Astrocyte (in vitro differentiated cells and primary cell): Measurements from ENCODE around the gene ZNF761. TPM values are rescaled to one million over a fixed set of nuclear protein-coding genes. Genes with fewer than 3 reads are reported as not detected.
A peak's percentile ranks its signal among the peaks of the same experiment; 100 is the strongest.
"Not testable (repeated sequence)": the region's sequence is repeated elsewhere in the genome, so short reads cannot be mapped to it uniquely, and the experiment has no call there.

Experiments
- DNase-seq: peaks from one replicate; pipeline ENCODE4 v3.0.0-alpha.2; 2010; ENCODE audit warnings: low read depth
- FAIRE-seq: peaks from 2 replicates; lab custom pipeline; 2011; peaks lifted over from hg19 to GRCh38; lab: Jason Lieb, UNC
- H2AFZ ChIP-seq: 2 replicates; pipeline ENCODE4 v1.6.0; 2012; ENCODE audit warnings: low read depth, low read length, inconsistent platforms
- H3K27ac ChIP-seq: 2 replicates; pipeline ENCODE4 v1.5.1; 2011; ENCODE audit warnings: low read depth, low read length, inconsistent platforms
- H3K27me3 ChIP-seq: 2 replicates; pipeline ENCODE4 v1.6.0; 2011; ENCODE audit warnings: low read length, inconsistent platforms; ENCODE audit not compliant: insufficient read depth
- H3K36me3 ChIP-seq: 2 replicates; pipeline ENCODE4 v1.5.1; 2011; ENCODE audit warnings: low read length, inconsistent platforms; ENCODE audit not compliant: insufficient read depth
- H3K4me1 ChIP-seq: 2 replicates; pipeline ENCODE4 v1.5.1; 2011; ENCODE audit warnings: low read length, inconsistent platforms; ENCODE audit not compliant: insufficient read depth
- H3K4me2 ChIP-seq: 2 replicates; pipeline ENCODE4 v1.6.0; 2012; ENCODE audit warnings: low read length, inconsistent platforms
- H3K4me3 ChIP-seq: 2 replicates; pipeline ENCODE4 v1.5.1; 2011; ENCODE audit warnings: low read depth, mild to moderate bottlenecking, low read length, inconsistent platforms; ENCODE audit not compliant: insufficient read depth
- H3K79me2 ChIP-seq: 2 replicates; pipeline ENCODE4 v1.6.0; 2012; ENCODE audit warnings: mild to moderate bottlenecking, low read length, inconsistent platforms; ENCODE audit not compliant: insufficient read depth
- H3K9ac ChIP-seq: 2 replicates; pipeline ENCODE4 v1.6.0; 2012; ENCODE audit warnings: mild to moderate bottlenecking, low read length, inconsistent platforms
- H3K9me3 ChIP-seq: 2 replicates; pipeline ENCODE4 v1.5.1; 2012; ENCODE audit warnings: low read depth, mild to moderate bottlenecking, low read length, inconsistent platforms; ENCODE audit not compliant: insufficient read depth
- H4K20me1 ChIP-seq: 2 replicates; pipeline ENCODE4 v1.6.0; 2012; ENCODE audit warnings: low read length, inconsistent platforms; ENCODE audit not compliant: insufficient read depth
- H3K27ac Mint-ChIP-seq: one replicate; pipeline ENCODE4 v1.8.0; 2021; ENCODE audit warnings: mild to moderate bottlenecking, mixed read lengths; ENCODE audit not compliant: unreplicated experiment
- H3K27me3 Mint-ChIP-seq: one replicate; pipeline ENCODE4 v1.8.0; 2021; ENCODE audit warnings: low read depth, mixed read lengths; ENCODE audit not compliant: unreplicated experiment
- H3K36me3 Mint-ChIP-seq: one replicate; pipeline ENCODE4 v1.8.0; 2021; ENCODE audit warnings: low read depth, mixed read lengths; ENCODE audit not compliant: unreplicated experiment
- H3K4me1 Mint-ChIP-seq: one replicate; pipeline ENCODE4 v1.8.0; 2021; ENCODE audit warnings: low read depth, mixed read lengths; ENCODE audit not compliant: unreplicated experiment
- H3K4me3 Mint-ChIP-seq: one replicate; pipeline ENCODE4 v1.8.0; 2021; ENCODE audit warnings: mild to moderate bottlenecking, moderate library complexity, mixed read lengths; ENCODE audit not compliant: unreplicated experiment
- H3K9me3 Mint-ChIP-seq: one replicate; pipeline ENCODE4 v1.8.0; 2021; ENCODE audit warnings: mild to moderate bottlenecking, mixed read lengths; ENCODE audit not compliant: unreplicated experiment
- CTCF ChIP-seq: IDR thresholded peaks from 2 replicates; pipeline ENCODE4 v1.5.1; 2011; ENCODE audit warnings: low read depth, mild to moderate bottlenecking, inconsistent platforms, low read length, moderate library complexity; ENCODE audit not compliant: insufficient read depth
- EZH2 ChIP-seq: IDR thresholded peaks from 2 replicates; pipeline ENCODE4 v1.6.1; 2012; ENCODE audit warnings: mild to moderate bottlenecking, low read length, inconsistent platforms; ENCODE audit not compliant: insufficient read depth
- total RNA-seq: library from RNA; stranded (reverse); gene quantifications from 2 replicates; pipeline ENCODE4 v1.2.1, GENCODE V29; 2021

ZNF761 gene
- total RNA-seq, 1 donor from 2014 or later: 11.3 TPM

DNA sequence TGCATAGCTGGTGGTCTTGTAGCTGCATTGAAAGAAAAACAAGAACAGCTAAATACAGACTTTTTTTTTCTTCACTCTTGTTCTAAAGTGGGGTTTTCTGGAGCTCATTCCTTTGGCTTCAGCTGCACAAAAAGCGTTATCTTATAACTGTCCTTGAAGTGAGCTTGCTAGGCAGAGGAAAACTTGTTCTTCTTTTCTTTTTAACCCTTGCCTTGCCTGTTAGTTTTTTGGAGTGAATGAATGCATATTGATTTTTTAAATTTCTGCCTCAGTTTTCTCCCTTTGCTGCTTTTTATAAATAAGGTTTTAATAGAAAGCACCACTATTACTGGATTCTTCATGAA, 35.3 kb upstream of the ZNF761 start:
- H3K9me3 Mint-ChIP-seq: peaks cover 11% of the 10 kb centered on the region
- Histone ChIP-seq H3K27me3 (no peaks in the 10 kb centered on the region), H3K36me3 (peaks cover 4% of the 10 kb centered on the region), H2AFZ (no peak overlapping the region), H3K27ac (no peak overlapping the region), H3K9me3 (no peaks in the 10 kb centered on the region), H3K9ac (peak overlapping the region; percentile 86), H3K4me3 (no peak overlapping the region), H3K4me1 (peaks cover 5% of the 10 kb centered on the region), H3K4me2 (peak overlapping the region; percentile 97), H4K20me1 (peaks cover 3% of the 10 kb centered on the region), H3K79me2 (peaks cover 8% of the 10 kb centered on the region)
- DNase-seq (no peak), FAIRE-seq (no peak)
- H3K27ac Mint-ChIP-seq: peak overlapping the region; percentile 34
- H3K4me1 Mint-ChIP-seq: peaks cover 6% of the 10 kb centered on the region
- no peaks in the 10 kb centered on the region for H3K27me3 Mint-ChIP-seq
- peak overlapping the region; percentile 98 for H3K4me3 Mint-ChIP-seq
- TF ChIP-seq CTCF: no peak
- no peak for TF ChIP-seq EZH2
- H3K36me3 Mint-ChIP-seq: peaks cover 20% of the 10 kb centered on the region

GRCh38 chr19:53397918-53398317, 33.9 kb upstream of the ZNF761 start:
- H3K9ac ChIP-seq, H3K4me3 Mint-ChIP-seq, FAIRE-seq, H3K36me3 ChIP-seq, H3K4me3 ChIP-seq, H3K27me3 Mint-ChIP-seq, H3K4me1 ChIP-seq, H2AFZ ChIP-seq, H3K27ac ChIP-seq, H3K27me3 ChIP-seq, H3K79me2 ChIP-seq, H3K27ac Mint-ChIP-seq, H3K4me1 Mint-ChIP-seq, H3K4me2 ChIP-seq, H4K20me1 ChIP-seq, DNase-seq, H3K9me3 ChIP-seq: not testable (repeated sequence)
- peaks cover 32% of the 10 kb centered on the region for H3K36me3 Mint-ChIP-seq
- H3K9me3 Mint-ChIP-seq: peaks cover 18% of the 10 kb centered on the region

- Histone ChIP-seq H2AFZ (no peak overlapping the region), H4K20me1 (no peaks in the 10 kb centered on the region), H3K27ac (no peak overlapping the region), H3K4me1 (no peaks in the 10 kb centered on the region), H3K79me2 (no peaks in the 10 kb centered on the region), H3K36me3 (peaks cover 21% of the 10 kb centered on the region), H3K4me2 (no peak overlapping the region), H3K9me3 (peaks cover 38% of the 10 kb centered on the region), H3K4me3 (no peak overlapping the region), H3K27me3 (no peaks in the 10 kb centered on the region), H3K9ac (no peak overlapping the region)
- TF ChIP-seq CTCF: no peak
- TF ChIP-seq EZH2: no peak
- Mint-ChIP-seq H3K4me3 (no peak overlapping the region), H3K4me1 (no peaks in the 10 kb centered on the region), H3K9me3 (peaks cover 80% of the 10 kb centered on the region), H3K27ac (no peak overlapping the region), H3K36me3 (peaks cover 76% of the 10 kb centered on the region), H3K27me3 (no peaks in the 10 kb centered on the region)
- FAIRE-seq (no peak), DNase-seq (no peak)
These were observed 22.1 kb upstream of the ZNF761 start for GRCh38 chr19:53409505-53410204.

DNA sequence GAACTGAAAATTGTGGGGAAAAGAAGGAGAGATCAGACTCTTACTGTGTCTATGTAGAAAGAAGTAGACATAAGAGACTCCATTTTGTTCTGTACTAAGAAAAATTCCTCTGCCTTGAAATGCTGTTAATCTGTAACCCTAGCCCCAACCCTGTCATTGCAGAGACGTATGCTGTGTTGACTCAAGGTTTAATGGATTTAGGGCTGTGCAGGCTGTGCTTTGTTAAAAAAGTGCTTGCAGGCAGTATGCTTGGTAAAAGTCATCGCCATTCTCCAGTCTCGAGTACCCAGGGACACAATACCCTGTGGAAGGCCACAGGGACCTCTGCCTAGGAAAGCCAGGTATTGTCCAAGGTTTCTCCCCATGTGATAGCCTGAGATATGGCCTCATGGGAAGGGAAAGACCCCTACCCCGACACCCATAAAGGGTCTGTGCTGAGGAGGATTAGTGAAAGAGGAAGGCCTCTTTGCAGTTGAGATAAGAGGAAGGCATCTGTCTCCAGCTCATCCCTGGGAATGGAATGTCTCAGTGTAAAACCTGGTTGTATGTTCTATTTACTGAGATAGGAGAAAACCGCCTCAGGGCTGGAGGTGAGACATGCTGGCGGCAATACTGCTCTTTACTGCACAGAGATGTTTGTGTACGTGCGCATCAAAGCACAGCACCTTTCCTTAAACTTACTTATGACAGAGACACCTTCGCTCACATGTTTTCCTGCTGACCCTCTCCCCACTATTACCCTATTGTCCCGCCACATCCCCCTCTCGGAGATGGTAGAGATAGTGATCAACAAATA, 11.1 kb upstream of the ZNF761 start:
- H3K27me3 ChIP-seq, H3K36me3 ChIP-seq, H3K9me3 ChIP-seq, H3K36me3 Mint-ChIP-seq, H3K9ac ChIP-seq, DNase-seq, H3K4me2 ChIP-seq, FAIRE-seq, H3K4me3 ChIP-seq, H3K9me3 Mint-ChIP-seq, H3K27ac ChIP-seq, H2AFZ ChIP-seq, H4K20me1 ChIP-seq, H3K4me1 ChIP-seq, H3K79me2 ChIP-seq, H3K27ac Mint-ChIP-seq, H3K4me3 Mint-ChIP-seq, H3K4me1 Mint-ChIP-seq, H3K27me3 Mint-ChIP-seq: not testable (repeated sequence)
